Fibroblast of skin of left biceps (primary cell): ENCODE measurements around the gene OR2AJ1.

Experiments used
- DNase-seq, 2 experiments: peaks; one replicate each; pipeline ENCODE4 v3.0.0-alpha.2; 2013; ENCODE audit warnings: low read depth in 2 of 2

OR2AJ1 gene

DNA sequence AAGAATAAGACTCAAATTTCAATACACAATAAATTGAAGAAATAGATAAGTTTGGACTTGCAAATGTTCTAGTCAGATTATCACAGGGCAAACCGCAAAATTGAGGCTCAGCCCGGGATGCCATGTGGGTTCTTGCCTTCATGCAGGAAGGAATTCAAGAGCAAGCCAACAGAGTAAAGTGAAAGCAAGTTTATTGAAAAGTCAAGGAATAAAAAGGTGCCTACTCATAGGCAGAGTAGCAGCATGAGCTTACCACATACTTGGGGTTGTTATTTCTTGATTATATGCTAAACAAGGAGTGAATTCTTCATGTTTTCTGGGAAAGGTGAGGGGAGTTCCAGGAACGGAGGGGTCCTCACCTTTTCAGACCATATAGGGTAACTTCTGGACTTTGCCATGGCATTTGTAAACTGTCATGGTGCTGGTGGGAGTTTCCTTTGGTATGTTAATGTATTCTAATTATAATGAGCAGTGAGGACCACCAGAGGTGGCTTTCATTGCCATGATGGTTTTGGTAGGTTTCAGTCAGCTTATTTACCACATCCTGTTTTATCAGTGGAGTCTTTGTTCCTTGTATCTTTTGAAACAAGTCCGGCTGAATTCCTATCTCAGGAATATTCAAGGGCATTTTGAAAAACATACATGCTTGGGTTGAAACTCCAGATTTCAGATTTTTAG is 38.4 kb downstream of the OR2AJ1 start:
- DNase-seq: no peak

DNA sequence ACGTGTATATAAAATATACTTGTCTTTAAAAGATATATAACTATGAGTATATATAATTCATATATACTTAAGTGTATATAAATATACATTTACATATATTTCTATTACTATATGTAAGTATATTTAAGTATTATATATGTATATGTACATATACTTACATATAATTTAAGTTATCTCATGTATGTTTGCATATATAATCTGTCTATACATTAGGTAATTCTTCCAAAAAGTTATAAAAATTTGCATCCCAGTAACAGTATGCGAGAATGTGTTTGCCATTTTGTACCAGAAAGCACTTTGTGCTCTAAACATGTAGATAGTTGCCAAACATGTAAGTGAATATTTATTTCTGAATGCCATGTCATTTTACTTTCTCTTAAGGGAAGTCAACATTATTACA is 40.2 kb downstream of the OR2AJ1 start, which contains the start of gene OR2AK2:
Gene OR2AK2 (plus strand): TSS at position 301 of the 400 bp plus-strand sequence. CDS start 144 bp downstream, outside the sequence.
- DNase-seq: no peak

GRCh38 chr1:247966532-247967204 is 42.0 kb downstream of the OR2AJ1 start:
- no peak for DNase-seq
